Activated CD4-positive, CD25-positive, alpha-beta regulatory T cell (primary cell): ENCODE data around the gene PCTP.

Experiments
- DNase-seq, 4 experiments: peaks; one replicate each; lab custom pipeline; 2025; lab: John Stamatoyannopoulos, UW

PCTP gene

DNA sequence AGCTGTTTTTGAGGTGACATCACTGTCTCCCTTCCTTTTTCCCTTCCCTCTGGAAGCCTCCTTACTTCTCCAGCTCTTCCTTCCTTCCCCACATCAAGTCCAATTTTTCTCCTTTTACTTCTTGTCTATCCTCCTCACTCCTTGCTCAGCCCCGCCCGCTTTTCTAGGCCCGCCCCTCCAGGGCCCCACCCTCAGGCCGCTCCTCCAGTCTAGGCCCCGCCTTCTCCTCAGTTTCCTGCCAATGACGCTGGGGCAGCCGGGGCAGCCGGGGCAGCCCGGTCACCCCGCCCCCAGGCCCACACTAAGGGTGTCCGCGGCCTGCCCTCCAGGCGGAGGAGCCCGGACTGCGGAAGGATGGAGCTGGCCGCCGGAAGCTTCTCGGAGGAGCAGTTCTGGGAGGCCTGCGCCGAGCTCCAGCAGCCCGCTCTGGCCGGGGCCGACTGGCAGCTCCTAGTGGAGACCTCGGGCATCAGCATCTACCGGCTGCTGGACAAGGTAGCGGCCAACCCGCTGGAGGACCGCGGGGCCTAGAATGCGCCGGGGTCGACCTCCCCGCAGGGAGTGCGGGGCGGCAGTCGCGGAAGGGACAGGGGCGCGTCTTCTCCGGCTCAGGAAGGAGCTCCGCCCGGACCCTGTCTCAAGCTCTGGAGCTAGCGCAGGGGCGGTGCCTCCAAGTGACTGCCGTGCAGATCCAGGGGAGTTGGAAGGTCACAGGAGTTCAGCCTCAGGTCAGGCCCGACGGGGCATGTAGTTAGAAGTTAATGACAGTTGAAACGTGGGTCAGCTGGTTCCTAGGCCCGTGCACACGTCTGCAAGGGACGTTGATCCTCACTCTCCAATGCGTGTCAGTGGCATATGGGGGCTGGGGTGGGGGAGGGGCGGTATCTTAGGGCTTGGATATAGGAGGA is at the start of gene PCTP:
PCTP (plus strand) TSS at position 302 of the 908 bp plus-strand sequence; CDS start at position 355, 53 bp downstream.
- DNase-seq = peak; percentile 60 to 64 (median 63)

DNA sequence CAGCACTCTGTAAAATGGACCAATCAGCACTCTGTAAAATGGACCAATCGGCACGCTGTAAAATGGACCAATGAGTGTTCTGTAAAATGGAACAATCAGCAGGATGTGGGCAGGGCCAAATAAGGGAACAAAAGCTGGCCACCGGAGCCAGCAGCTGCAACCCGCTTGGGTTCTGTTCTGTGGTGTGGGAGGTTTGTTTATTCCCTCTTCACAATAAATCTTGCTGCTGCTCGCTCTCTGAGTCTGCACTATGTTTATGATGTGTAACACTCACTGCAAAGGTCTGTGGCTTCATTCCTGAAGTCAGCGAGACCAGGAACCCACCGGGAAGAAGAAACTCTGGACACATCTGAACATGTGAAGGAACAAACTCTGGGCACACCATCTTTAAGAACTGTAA is 48.7 kb upstream of the PCTP start:
- DNase-seq = no peak

DNA sequence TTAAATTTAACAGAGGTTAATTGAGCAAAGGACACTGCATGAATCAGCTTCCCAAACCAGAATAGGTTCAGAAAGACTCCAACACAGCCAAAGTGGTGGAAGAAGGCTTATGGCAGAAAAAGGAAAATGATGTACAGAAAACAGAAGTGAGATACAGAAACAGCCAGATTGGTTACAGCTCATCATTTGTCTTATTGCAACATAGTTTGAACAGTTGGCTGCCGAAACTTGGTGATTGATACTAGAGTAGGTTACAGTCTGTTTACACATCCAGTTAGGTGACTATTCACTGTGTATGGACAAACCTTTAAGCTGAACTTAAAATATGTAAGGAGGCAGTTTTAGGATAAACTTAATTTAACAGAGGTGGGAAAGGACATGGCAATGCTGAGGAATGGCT is 46.5 kb upstream of the PCTP start:
- no peak for DNase-seq

DNA sequence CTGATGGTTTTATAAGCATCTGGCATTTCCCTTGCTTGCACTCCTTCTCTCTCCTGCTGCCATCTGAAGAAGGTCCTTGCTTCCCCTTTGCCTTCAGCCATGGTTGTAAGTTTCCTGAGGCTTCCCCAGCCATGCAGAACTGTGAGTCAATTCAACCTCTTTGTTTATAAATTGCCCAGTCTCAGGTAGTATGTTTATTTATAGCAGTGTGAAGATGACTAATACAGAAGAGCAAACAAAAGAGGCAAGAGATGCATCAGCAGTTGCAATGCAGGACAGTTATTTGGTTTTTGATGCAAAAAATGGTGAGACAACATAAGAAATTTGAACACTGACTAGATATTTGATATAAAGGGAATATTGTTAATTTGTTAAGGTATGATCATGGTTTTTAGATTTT is 45.0 kb upstream of the PCTP start:
- no peak for DNase-seq

DNA sequence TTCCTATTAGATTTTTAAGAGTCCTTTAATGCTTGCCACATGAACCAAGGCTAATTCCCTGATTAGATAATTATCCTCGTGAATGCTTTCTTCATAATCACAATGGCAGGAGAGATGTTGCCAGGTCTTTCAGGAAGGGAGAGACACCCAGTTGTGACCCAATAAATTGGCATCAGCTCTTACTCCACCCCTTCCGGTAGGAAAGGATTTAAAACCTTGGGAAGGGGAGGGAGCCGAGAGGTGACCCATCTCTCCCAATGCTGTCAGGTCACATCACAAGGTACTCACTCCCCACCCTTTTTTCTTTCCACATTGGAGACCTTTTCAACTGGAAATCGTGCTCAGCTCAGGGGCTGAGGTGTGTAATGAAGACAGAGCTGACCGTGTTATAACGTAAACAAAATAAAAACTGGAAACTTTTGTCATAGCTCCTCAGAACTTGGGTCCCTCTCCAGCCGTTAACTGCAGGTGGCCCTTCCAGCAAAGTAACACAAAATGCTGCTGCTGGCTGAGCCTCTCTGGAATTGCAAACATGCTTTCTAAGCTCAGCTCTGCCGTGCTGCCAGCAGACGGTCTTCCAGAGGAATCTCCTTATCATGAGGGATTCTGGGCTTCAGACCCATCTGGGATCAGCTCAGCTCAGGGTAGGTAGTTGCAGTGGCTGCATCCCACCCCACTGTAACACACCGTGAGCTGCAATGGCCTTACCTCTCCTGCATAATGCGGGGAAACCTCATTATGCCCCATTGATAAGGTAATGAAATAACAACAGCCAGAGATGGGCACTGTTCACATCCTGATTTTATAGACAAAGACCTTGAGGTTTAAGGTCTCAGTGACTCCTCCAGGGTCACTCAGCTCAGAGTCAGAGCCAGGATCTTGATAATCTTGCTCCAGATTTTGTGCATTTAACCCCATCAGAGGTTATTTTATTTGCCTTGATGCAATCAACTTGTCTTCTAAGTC is 43.8 kb upstream of the PCTP start:
- DNase-seq = no peak

DNA sequence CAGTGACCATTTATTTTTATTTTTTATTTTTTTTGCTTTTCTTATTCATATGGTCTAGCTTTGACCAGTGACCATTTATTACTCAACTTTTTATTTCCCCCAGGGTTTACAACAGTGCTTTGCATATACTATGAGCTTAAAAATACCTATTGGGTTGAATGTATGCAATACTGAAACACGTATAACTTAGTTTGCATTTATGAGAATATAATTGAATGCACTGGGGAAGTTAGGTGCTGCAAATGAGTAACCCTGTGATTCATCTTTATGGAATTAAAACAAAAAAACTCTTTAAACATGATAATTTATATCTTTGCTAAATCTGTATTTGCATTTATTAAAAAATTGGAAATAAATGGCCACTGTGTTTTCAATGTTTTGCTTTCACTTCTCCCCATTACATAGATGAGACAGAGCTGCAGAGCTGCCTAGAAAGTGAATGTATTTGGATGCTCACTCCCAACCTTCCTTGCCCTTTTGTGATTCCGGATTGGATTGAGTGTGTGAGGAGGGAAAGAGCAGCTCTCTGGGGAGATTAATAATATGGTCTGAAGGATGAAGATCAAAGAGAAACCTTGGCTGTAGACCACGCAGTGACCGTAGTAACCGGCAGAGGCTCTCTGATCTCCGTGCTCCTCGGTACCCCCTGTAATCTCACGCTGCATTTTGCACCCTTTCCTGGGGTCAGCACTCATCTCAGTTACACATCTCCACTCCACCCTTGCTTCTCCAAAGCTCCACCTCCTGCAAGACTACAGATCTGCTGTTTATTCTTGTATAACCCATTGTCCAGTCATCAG is 42.5 kb upstream of the PCTP start:
- no peak for DNase-seq

DNA sequence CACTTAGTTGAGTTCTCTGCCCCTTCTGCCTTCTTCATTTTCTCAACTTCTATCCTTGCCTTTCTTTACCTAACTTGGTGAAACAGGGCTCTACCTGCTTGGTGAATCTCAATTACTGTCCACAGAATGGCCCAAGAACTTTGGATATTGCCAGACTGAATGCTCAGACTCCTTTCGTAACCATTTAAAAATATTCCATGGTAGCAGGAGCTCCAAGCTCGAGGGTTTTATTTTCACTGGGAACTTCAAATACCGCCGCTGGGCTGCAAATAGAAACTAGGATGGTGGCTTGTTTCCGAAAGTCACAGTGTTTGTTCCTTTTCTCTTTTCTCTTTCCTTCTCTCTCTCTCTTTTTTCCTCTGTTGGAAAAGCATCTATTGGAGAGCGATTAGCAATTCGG is 41.4 kb upstream of the PCTP start:
- DNase-seq = no peak

DNA sequence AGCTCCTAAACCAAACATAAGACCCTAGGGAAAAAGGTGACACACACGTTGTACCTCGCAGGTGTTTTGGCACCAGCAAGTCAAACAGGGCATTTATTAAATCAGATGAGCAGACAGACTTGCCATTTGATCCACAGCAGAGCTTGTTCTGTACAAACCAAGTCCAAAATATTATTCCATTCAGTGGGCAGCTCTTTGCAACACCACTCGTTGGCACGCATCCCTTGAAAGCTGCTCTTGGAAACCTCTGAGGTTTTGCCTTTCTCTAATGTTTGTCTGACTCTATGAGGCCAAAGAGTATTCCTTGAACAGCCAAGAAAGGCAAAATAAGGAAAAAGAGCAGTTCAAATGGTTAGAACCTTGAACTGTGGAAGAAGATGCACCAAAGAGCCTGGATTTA is 40.9 kb upstream of the PCTP start:
- DNase-seq = no peak

DNA sequence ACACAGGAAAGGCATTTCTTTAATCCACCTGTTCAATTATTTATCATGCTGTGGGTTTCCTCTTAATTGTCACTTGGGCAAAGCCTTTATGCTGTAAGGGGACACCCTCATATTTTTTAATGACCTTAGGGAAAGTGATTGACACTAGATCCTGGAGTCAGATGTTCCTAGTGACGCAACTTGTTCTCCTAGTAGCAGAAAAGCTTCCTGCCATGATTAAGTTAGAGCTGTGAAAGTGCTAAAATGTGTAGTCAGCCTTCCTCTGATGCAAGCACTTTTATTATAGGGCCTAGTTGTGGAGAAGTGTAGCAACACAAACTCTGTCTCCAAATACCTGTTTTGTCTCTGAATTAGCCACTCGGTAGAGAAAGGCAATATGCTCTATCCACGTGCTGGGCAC is 40.4 kb upstream of the PCTP start:
- DNase-seq = no peak

DNA sequence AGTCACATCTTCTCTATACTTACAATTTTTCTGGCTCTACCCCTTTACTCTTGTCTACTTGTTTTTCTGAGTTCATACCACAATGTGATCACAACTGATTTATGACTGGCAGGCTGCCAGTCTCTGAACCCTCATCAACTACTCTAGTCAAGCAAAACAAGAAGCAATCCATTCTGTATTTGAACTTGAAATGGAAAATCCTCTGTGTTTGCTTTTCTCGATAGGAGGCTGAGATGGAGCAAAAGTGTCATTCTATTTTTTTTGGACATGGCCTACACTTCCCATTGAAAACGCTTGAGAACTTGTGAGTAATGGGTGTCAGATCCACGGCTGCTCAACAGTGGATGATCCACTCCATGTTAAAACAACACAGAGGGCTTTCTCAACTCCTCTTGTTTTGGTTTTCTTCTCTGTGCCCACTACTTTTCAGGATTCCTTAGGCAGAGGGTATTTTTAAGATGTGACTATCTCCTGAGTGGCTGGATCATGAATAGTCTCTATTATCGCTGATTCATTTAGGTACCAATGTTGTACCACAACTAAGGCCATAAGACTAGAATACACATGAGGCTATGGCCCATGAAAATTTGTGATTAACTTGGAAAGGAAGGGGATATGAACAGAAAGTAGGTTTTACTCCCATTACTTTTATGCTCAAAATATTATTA is 39.9 kb upstream of the PCTP start:
- DNase-seq = no peak

DNA sequence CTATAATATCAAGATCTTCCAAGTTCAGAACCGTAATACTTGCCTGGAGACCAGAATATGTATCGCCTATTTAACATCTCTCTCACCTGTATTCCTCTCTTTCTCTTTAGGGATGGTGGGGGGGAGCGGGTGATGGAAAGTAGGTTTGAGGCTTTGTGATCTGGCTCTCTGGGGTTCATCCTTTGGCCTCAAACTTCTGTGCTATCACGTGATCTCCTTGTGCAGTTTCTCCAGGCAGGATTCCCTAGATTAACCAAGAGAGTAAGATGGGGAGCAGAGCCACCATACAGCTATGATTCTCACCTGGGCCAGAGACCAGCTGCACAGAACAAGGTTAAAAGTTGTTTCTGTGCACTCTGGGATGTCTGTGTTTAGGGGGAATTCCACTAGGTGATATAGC is 33.4 kb upstream of the PCTP start:
- DNase-seq = no peak

DNA sequence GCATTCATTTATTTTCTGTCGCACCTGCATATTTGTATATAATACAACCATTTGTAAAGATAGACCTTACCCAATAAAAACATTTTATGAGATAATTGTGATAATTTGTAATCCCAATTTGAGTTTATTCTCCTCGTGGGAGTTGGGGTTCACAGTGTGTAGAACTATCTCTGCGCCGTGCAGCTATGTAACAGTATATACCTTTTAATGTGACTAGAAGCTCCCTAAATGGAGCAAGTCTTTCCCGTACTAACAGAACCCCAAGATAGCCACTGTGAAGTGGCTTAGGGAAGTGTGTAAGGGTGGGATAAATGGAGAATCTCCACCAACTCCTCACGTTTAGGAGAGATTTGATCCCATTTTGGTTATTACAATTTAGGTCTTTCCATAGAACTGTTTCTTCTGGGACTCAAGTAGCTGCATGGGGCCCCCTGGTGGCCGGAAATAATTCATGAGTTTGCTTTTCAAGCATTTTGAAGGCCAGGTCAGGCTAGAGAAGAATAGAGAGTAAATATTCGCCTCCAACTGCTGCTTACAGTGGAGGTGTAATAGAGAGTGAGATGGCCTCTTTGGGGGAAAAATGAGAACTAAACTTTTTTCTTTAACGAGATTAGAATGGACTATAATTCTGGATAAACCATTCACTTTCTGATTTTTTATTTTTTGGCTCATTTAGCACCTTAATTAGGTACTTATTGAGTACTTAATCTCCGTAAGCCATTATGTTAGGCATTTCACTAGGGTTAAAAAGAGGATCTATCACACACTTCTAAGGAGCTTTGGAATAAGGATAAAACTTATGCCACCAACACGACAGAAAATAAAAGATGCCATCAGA is 32.7 kb upstream of the PCTP start:
- DNase-seq = peak; percentile 10 to 59 (median 26)

DNA sequence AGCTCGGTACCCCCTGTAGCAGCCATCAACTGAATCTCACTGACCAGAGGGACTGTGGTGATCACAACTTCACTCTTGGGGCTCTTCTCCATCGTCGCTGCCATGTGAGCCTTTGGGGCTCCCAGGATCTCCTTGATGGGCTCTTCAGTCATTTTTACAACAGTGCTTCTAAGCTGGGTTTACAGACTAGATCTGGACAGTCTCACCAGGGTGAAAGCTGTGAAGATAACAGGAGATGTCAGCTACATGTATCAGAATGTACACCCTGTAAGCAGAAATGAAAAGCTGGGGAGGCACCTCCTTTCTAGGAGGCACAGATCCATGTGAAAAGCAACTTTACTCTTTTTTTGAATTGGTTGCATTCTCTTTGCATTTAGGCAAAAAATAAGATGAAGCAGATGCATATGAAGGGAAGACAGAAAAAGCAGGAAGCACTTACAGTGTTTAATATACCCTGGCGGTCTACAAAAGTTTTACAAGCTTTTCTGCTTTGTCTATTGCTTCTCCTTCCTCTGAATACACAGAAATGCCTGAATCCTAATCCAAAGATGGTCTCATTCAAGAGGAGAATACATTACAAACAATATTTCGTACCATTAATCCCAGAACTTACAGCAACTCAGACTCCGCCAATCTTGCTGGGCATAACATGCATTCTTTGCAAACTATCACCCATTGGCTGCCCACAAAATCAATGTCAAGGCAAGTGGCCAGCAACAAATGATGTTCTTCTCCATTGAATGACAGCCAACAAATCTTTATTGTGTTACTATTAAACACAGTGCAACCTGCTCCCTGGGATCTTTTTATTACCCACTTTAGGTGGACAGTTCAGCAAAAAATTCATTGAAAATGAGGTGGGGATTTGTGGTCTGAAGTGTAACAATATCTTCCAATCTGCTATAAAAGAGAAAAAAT is 29.7 kb upstream of the PCTP start:
- no peak for DNase-seq

DNA sequence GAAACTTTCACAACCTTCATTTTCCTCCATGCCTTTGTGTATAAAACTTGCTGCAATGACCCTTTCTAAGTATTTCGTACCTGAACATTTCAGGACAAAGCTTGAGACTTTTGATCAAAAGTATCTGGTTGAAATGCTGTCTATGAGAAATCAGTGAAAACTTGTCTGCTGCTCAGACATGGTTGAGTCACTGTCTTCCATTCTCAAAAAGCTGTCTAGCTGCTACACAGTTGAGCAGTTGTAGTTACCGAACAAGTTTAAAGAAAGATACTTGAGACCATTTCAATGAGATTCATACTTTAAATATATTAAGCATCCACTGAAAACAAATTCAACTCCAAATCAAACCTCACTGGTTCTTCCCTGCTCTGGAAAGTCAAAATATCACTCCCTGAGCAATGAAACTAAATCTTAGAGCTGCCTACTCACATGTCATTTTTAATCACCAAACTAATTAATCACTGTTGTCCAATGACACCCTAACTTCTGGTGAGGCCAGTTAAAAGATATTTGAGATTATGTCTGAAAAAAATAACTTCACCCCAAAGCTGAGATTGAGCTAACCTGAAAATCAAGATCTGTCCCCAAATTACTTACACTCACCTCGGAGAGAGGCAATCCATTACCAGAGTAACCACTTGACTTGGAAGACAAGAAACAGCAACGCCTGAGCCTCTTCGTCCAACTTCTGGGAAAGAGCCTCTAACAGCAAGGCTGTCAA is 28.7 kb upstream of the PCTP start:
- DNase-seq = no peak

DNA sequence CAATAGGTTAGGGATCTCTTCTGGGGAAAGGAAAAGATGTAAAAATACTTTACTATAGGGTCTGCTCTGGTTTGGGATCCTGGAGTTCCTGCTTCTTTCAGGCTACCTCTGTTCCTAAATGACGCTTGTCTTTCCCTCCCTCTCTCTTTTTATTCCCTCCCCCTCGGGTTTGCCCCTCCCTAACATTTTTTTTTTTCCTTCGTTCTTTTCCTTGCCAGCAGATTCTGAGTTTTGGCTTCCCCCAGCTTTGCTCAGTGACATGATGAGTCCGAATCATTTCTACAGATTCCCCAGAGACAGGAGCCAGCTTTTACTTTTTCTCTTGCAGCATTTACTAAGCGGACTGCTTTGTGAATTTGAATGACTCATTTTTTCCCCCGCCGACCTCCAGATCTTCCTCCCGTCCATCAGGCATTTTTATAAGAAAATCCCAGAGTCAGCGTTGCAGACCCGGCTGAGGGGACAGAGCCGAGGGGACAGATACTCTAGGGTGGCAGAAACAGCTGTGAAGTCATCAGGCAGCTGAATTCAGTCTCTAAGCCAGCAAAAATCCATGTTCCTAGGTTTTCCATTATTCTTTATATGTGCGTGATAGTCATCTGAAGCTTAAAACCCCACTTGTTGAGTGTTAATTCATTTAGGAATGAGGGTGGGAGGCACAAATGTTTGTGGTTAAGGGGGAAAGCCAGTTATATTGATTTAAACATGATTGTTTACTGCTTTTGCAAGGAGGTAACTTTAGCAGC is 27.9 kb upstream of the PCTP start, which contains the start of gene TMEM100:
TMEM100 (minus strand) TSS at position 123 of the 746 bp plus-strand sequence. CDS start 1,794 bp downstream, outside the sequence.
- no peak for DNase-seq

DNA sequence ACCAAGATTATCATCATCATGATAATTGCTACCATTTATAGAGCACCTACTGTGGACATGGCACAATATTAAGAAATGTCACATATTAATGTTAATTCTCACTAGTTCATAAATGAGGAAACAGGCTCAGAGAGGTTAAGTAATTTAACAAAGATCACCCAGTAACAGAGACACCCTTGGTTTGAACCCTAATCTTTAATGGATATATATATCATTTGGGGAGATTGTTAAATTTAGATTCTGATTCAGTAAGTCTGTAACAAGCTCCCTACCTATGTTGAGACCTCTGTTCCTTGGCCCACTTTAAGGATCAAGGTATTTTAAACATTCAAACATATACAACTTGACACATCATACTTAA is 27.4 kb upstream of the PCTP start:
- no peak for DNase-seq

DNA sequence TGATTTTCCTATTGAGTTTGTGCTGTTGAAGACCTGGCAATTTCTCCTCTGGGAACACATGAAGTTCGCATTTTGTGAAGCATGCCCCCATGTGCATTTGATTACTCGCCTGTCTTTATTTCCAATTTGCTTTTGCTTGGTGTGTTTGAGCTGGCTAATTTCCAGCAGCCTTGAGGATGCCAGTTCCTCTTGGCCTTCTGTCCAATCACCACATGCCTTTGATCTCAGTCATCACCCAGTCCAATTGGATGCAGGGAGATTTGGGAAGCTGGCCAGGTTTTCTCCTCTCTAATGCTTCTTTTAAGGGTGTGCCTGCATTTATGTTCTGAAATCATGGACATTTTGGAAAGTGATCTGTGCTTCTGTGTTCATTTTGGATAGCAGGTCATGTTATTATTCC is 24.4 kb upstream of the PCTP start:
- DNase-seq = no peak

DNA sequence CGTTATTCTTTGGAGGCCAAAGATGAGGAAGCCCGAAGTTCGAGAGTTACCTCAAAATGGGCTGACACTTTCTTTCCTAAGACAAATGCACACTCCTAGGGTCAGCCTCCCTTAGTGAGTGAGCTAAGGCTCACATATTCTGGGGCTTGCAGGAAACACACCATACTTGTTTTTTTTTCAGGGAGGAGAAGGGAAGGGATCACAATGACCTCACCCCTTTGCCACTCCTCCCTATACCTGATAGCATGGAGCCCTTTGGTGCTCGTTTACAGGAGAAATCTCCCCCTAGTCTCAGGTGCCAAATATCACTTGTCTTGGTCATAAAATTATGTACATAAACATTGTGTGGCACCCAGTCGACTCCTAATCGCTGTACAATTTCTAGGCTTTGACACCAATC is 23.6 kb upstream of the PCTP start:
- no peak for DNase-seq
